Stomach (tissue), 4 donors: ENCODE data around the gene ZNF462.

Source experiments
- CTCF ChIP-seq, 7 experiments: fragments of 450-650 bp in 4 of 7; fragments of 200-600 bp in 3 of 7; sonication (generic) in 3 of 7; IDR thresholded peaks; one replicate each; pipeline ENCODE4 v1.5.1; 2016 to 2019; ENCODE audit warnings: antibody characterized with exemption in 7 of 7, control low read depth in 2 of 7, mild to moderate bottlenecking in 1 of 7
- POLR2A ChIP-seq, 4 donors: fragments of 450-650 bp; IDR thresholded peaks; one replicate each; pipeline ENCODE4 v1.6.1; 2016; ENCODE audit warnings: antibody characterized with exemption in 4 of 4, control low read depth in 2 of 4, mild to moderate bottlenecking in 1 of 4, moderate library complexity in 1 of 4
- POLR2AphosphoS5 ChIP-seq, 3 donors: sonication (generic); formaldehyde crosslinking; IDR thresholded peaks; one replicate each; pipeline ENCODE4 v1.6.1; 2016; ENCODE audit warnings: antibody characterized with exemption in 3 of 3

DNA sequence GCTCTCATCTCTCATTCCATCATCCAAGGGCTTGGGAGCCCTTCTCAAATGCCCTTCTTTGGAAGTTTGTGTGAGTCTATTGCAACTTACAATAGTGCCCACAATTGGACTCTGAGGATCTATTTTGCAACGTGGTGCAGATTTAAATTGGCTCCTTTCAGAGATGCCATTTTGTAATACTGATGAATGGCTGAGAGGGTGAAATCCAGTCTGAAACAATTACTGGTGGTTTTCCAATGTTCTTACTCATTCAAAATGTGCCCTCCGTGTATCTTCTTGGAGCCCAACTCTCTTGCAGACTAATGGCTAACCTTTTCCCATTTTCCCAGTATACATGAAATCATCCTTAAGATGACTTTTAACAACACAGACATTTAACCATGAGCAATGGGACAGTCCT lies 6.1 kb downstream of the ZNF462 start:
- TF ChIP-seq POLR2AphosphoS5 (IDR thresholded peaks at IDR 0.05) (no peak), CTCF (IDR thresholded peaks at IDR 0.05) (no peak), POLR2A (IDR thresholded peaks at IDR 0.05) (no peak)
